Chondrocyte (in vitro differentiated cells): ENCODE data around the gene PGAM1. TPM values are rescaled to one million over a fixed set of nuclear protein-coding genes. Genes with fewer than 3 reads are reported as not detected.

ENCODE experiments used
- DNase-seq: peaks from one replicate; pipeline ENCODE4 v3.0.0; 2021; ENCODE audit warnings: mixed read lengths, low spot score
- H3K27ac Mint-ChIP-seq: one replicate; pipeline ENCODE4 v1.8.0; 2021; ENCODE audit warnings: mild to moderate bottlenecking, moderate library complexity, mixed read lengths; ENCODE audit not compliant: unreplicated experiment
- H3K27me3 Mint-ChIP-seq: 2 replicates; pipeline ENCODE4 v1.8.0; 2021; ENCODE audit warnings: low read depth, mixed read lengths
- H3K36me3 Mint-ChIP-seq: 2 replicates; pipeline ENCODE4 v1.8.0; 2021; ENCODE audit warnings: low read depth, mixed read lengths
- H3K4me1 Mint-ChIP-seq: 2 replicates; pipeline ENCODE4 v1.8.0; 2021; ENCODE audit warnings: low read depth, mild to moderate bottlenecking, mixed read lengths
- H3K4me3 Mint-ChIP-seq: one replicate; pipeline ENCODE4 v1.8.0; 2021; ENCODE audit warnings: mild to moderate bottlenecking, moderate library complexity, mixed read lengths; ENCODE audit not compliant: unreplicated experiment
- H3K9me3 Mint-ChIP-seq: 2 replicates; pipeline ENCODE4 v1.8.0; 2021; ENCODE audit warnings: low read depth, mixed read lengths
- CTCF ChIP-seq: fragments of 200-600 bp; sonication (generic); IDR thresholded peaks from 2 replicates; pipeline ENCODE4 v1.5.0; 2021; ENCODE audit warnings: antibody characterized with exemption, mild to moderate bottlenecking, moderate library complexity
- total RNA-seq: library from RNA; stranded (reverse); gene quantifications from 3 replicates; pipeline ENCODE4 v1.2.1, GENCODE V29; 2021

PGAM1 gene
- total RNA-seq, 1 donor from 2014 or later, result 334 TPM

- no peak overlapping the region for H3K4me3 Mint-ChIP-seq
- H3K27ac Mint-ChIP-seq, result no peak overlapping the region
- H3K36me3 Mint-ChIP-seq, result peaks cover 28% of the 10 kb centered on the region
- no peak for TF ChIP-seq CTCF
- no peak for DNase-seq
- H3K9me3 Mint-ChIP-seq, result no peaks in the 10 kb centered on the region
- H3K4me1 Mint-ChIP-seq, result peaks cover 7% of the 10 kb centered on the region
- no peaks in the 10 kb centered on the region for H3K27me3 Mint-ChIP-seq
Observed at GRCh38 chr10:97479939-97480338, 53.9 kb downstream of the PGAM1 start.

- TF ChIP-seq CTCF, result no peak
- Mint-ChIP-seq H3K9me3 (no peaks in the 10 kb centered on the region), H3K27ac (no peak overlapping the region), H3K4me3 (no peak overlapping the region), H3K36me3 (peaks cover 21% of the 10 kb centered on the region), H3K27me3 (no peaks in the 10 kb centered on the region), H3K4me1 (peaks cover 7% of the 10 kb centered on the region)
- DNase-seq, result no peak
Observed at GRCh38 chr10:97481071-97481470, 55.1 kb downstream of the PGAM1 start.

GRCh38 chr10:97482381-97482780 is 56.4 kb downstream of the PGAM1 start:
- no peak for DNase-seq
- Mint-ChIP-seq H3K36me3 (peaks cover 16% of the 10 kb centered on the region), H3K27ac (no peak overlapping the region), H3K9me3 (no peaks in the 10 kb centered on the region), H3K4me3 (no peak overlapping the region), H3K27me3 (no peaks in the 10 kb centered on the region), H3K4me1 (peaks cover 10% of the 10 kb centered on the region)
- no peak for TF ChIP-seq CTCF

Other genes starting within 250 kb of the PGAM1 start
- 0.17 TPM in 1 of 3 replicates, not detected in the others for gene SLIT1, start 240.2 kb upstream of the PGAM1 start, total RNA-seq
- 2.5 to 3.3 TPM (median 2.6 TPM) in 3 replicates for gene ARHGAP19, start 133.6 kb upstream of the PGAM1 start, total RNA-seq
- 1.3 to 2.6 TPM (median 1.5 TPM) in 3 replicates for gene FRAT1, start 106.9 kb upstream of the PGAM1 start, total RNA-seq
- gene FRAT2, start 91.5 kb upstream of the PGAM1 start, total RNA-seq, result 4.1 to 4.7 TPM (median 4.2 TPM) in 3 replicates
- gene RRP12, start 24.9 kb upstream of the PGAM1 start, total RNA-seq, result 22.1 to 42.8 TPM (median 28.3 TPM) in 3 replicates
- gene EXOSC1, start 19.8 kb downstream of the PGAM1 start, total RNA-seq, result 28.6 to 41.2 TPM (median 28.7 TPM) in 3 replicates
- gene ZDHHC16, start 20.0 kb downstream of the PGAM1 start, total RNA-seq, result 50.4 to 64.8 TPM (median 53.0 TPM) in 3 replicates
- gene MMS19, start 72.2 kb downstream of the PGAM1 start, total RNA-seq, result 63.4 to 80.2 TPM (median 66.6 TPM) in 3 replicates
- 29.3 to 38.2 TPM (median 38.2 TPM) in 3 replicates for gene UBTD1, start 72.7 kb downstream of the PGAM1 start, total RNA-seq
- gene ANKRD2, start 146.6 kb downstream of the PGAM1 start, total RNA-seq, result 0.46 to 0.60 TPM (median 0.54 TPM) in 3 replicates
- gene HOGA1, start 158.2 kb downstream of the PGAM1 start, total RNA-seq, result 0.12 TPM in 1 of 3 replicates, not detected in the others
- not detected in 3 replicates for gene C10orf62, start 163.5 kb downstream of the PGAM1 start, total RNA-seq
- 11.3 to 13.7 TPM (median 11.8 TPM) in 3 replicates for gene MORN4, start 207.3 kb downstream of the PGAM1 start, total RNA-seq
- gene PI4K2A, start 214.5 kb downstream of the PGAM1 start, total RNA-seq, result 20.1 to 20.9 TPM (median 20.1 TPM) in 3 replicates